Germinal center (tissue), 1 donor: ENCODE results near the gene SLCO4C1.
A peak's percentile ranks its signal among the peaks of the same experiment; 100 is the strongest.
"Not testable (repeated sequence)": the region's sequence is repeated elsewhere in the genome, so short reads cannot be mapped to it uniquely, and the experiment has no call there.

ENCODE experiments used
- DNase-seq: peaks from one replicate; pipeline ENCODE4 v3.0.0; 2012; ENCODE audit warnings: mixed read lengths, low spot score

The SLCO4C1 gene

GRCh38 chr5:102296178-102296817, at the start of gene SLCO4C1:
Gene SLCO4C1, minus strand, starts transcription at chr5:102296284. Its CDS starts 22 bp downstream, at chr5:102296262.
- peak; percentile 69 for DNase-seq

GRCh38 chr5:102341681-102342288, 45.7 kb upstream of the SLCO4C1 start:
- no peak for DNase-seq

GRCh38 chr5:102324714-102325113, 28.6 kb upstream of the SLCO4C1 start:
- DNase-seq, result no peak

- not testable (repeated sequence) for DNase-seq
Observed at GRCh38 chr5:102318801-102319200, 22.7 kb upstream of the SLCO4C1 start.

GRCh38 chr5:102314328-102314727, 18.2 kb upstream of the SLCO4C1 start:
- no peak for DNase-seq

- DNase-seq, result no peak
Observed at GRCh38 chr5:102313912-102314311, 17.8 kb upstream of the SLCO4C1 start.

GRCh38 chr5:102312586-102313370, 16.7 kb upstream of the SLCO4C1 start:
- DNase-seq, result no peak

GRCh38 chr5:102309586-102309985, 13.5 kb upstream of the SLCO4C1 start:
- DNase-seq, result no peak

GRCh38 chr5:102307232-102307631, 11.1 kb upstream of the SLCO4C1 start:
- no peak for DNase-seq

- DNase-seq, result no peak
Observed at GRCh38 chr5:102306121-102306520, 10.0 kb upstream of the SLCO4C1 start.

GRCh38 chr5:102295534-102296177, 428 bp downstream of the SLCO4C1 start:
- peak; percentile 4 for DNase-seq

- DNase-seq, result no peak
Observed at GRCh38 chr5:102294886-102295395, 1.1 kb downstream of the SLCO4C1 start.

GRCh38 chr5:102290004-102290403, 6.1 kb downstream of the SLCO4C1 start:
- no peak for DNase-seq

- no peak for DNase-seq
Observed at GRCh38 chr5:102289251-102289899, 6.7 kb downstream of the SLCO4C1 start.

GRCh38 chr5:102288630-102289029, 7.5 kb downstream of the SLCO4C1 start:
- no peak for DNase-seq

- peak; percentile 8 for DNase-seq
Observed at GRCh38 chr5:102286476-102286875, 9.6 kb downstream of the SLCO4C1 start.

- no peak for DNase-seq
Observed at GRCh38 chr5:102283102-102283797, 12.8 kb downstream of the SLCO4C1 start.

- DNase-seq, result no peak
Observed at GRCh38 chr5:102279711-102280110, 16.4 kb downstream of the SLCO4C1 start.

- DNase-seq, result no peak
Observed at GRCh38 chr5:102278231-102278630, 17.9 kb downstream of the SLCO4C1 start.

- no peak for DNase-seq
Observed at GRCh38 chr5:102277144-102277543, 18.9 kb downstream of the SLCO4C1 start.

GRCh38 chr5:102271759-102272158, 24.3 kb downstream of the SLCO4C1 start:
- no peak for DNase-seq
